Astrocyte of the hippocampus (primary cell): ENCODE data around the gene TMEM126A.
"Not testable (repeated sequence)": the region's sequence is repeated elsewhere in the genome, so short reads cannot be mapped to it uniquely, and the experiment has no call there.

Experiments used
- DNase-seq: peaks from one replicate; pipeline ENCODE4 v3.0.0; 2011; ENCODE audit warnings: low read depth, low spot score

TMEM126A gene

GRCh38 chr11:85658180-85658579 lies 10.4 kb downstream of the TMEM126A start:
- no peak for DNase-seq

GRCh38 chr11:85661972-85662664 lies 14.4 kb downstream of the TMEM126A start:
- DNase-seq, result no peak

GRCh38 chr11:85663080-85663752 lies 15.4 kb downstream of the TMEM126A start:
- peak; percentile 20 for DNase-seq

GRCh38 chr11:85663753-85664614 lies 16.2 kb downstream of the TMEM126A start:
- DNase-seq, result peak; percentile 81

GRCh38 chr11:85664615-85665481 lies 17.1 kb downstream of the TMEM126A start, which contains the start of gene CREBZF:
Gene CREBZF, minus strand, starts transcription at chr11:85665129. Its CDS starts 254 bp downstream, at chr11:85664875.
- DNase-seq, result peak; percentile 98

GRCh38 chr11:85665733-85666132 lies 18.0 kb downstream of the TMEM126A start:
- peak; percentile 58 for DNase-seq

- no peak for DNase-seq
Observed at GRCh38 chr11:85666687-85667086, 18.9 kb downstream of the TMEM126A start.

GRCh38 chr11:85668157-85668556 lies 20.4 kb downstream of the TMEM126A start:
- no peak for DNase-seq

GRCh38 chr11:85670949-85671663 lies 23.3 kb downstream of the TMEM126A start:
- DNase-seq, result not testable (repeated sequence)

- DNase-seq, result no peak
Observed at GRCh38 chr11:85672105-85672902, 24.5 kb downstream of the TMEM126A start.

GRCh38 chr11:85673393-85673792 lies 25.6 kb downstream of the TMEM126A start:
- DNase-seq, result no peak

GRCh38 chr11:85679576-85679975 lies 31.8 kb downstream of the TMEM126A start:
- DNase-seq, result no peak

- no peak for DNase-seq
Observed at GRCh38 chr11:85680897-85681296, 33.1 kb downstream of the TMEM126A start.

- DNase-seq, result peak; percentile 65
Observed at GRCh38 chr11:85682330-85683305, 34.9 kb downstream of the TMEM126A start.

- DNase-seq, result no peak
Observed at GRCh38 chr11:85685125-85685819, 37.5 kb downstream of the TMEM126A start.

GRCh38 chr11:85685820-85686459 lies 38.2 kb downstream of the TMEM126A start, which contains the start of gene CCDC89:
Gene CCDC89, minus strand, starts transcription at chr11:85686195. Its CDS starts 65 bp downstream, at chr11:85686130.
- DNase-seq, result peak; percentile 75

- DNase-seq, result peak; percentile 58
Observed at GRCh38 chr11:85694385-85694980, 46.7 kb downstream of the TMEM126A start.
